Activated naive CD4-positive, alpha-beta T cell treated with anti-CD3 and anti-CD28 coated beads for 36 hours (primary cell): ENCODE data around the gene MEI4. TPM values are rescaled to one million over a fixed set of nuclear protein-coding genes. Genes with fewer than 3 reads are reported as not detected.

Experiments used
- CTCF ChIA-PET: fragments of 350-600 bp; sonication (Branson Sonifier 250); formaldehyde crosslinking; loops from one replicate; lab custom pipeline; 2021; ENCODE audit warnings: antibody characterized with exemption; lab: Charles Lee
- DNase-seq: peaks from one replicate; pipeline ENCODE4 v3.0.0-alpha.2; 2020
- H3K27ac Mint-ChIP-seq: one replicate; pipeline ENCODE4 v1.8.0; 2021; ENCODE audit warnings: mild to moderate bottlenecking, mixed read lengths
- H3K27me3 Mint-ChIP-seq: one replicate; pipeline ENCODE4 v1.8.0; 2021; ENCODE audit warnings: low read depth, mixed read lengths
- H3K36me3 Mint-ChIP-seq: one replicate; pipeline ENCODE4 v1.8.0; 2021; ENCODE audit warnings: low read depth, mixed read lengths
- H3K4me1 Mint-ChIP-seq: one replicate; pipeline ENCODE4 v1.8.0; 2021; ENCODE audit warnings: low read depth, mixed read lengths
- H3K4me3 Mint-ChIP-seq: one replicate; pipeline ENCODE4 v1.8.0; 2021; ENCODE audit warnings: mild to moderate bottlenecking, moderate library complexity, mixed read lengths
- H3K9me3 Mint-ChIP-seq: one replicate; pipeline ENCODE4 v1.8.0; 2021; ENCODE audit warnings: mixed read lengths
- intact Hi-C: fragments of 100-400 bp; cut with micrococcal nuclease; formaldehyde crosslinking; loops from one replicate; pipeline ENCODE4 v1.15.1; 2023
- total RNA-seq, 2 experiments: library from RNA; stranded (reverse); gene quantifications; one replicate each; pipeline ENCODE4 v1.2.3, GENCODE V29; 2021

The MEI4 gene
- not detected for total RNA-seq

GRCh38 chr6:77652739-77653138 lies at the start of gene MEI4:
Gene MEI4 (plus strand): TSS chr6:77653039. CDS start chr6:77690672, 37,633 bp downstream.
- no peak for DNase-seq
- no peak within 1 kb of the TSS for H3K4me3 Mint-ChIP-seq
- peaks cover 1% of the 10 kb centered on the region for H3K36me3 Mint-ChIP-seq
- CTCF ChIA-PET = no interaction called here
- intact Hi-C loops = no loop called here
- H3K27me3 Mint-ChIP-seq = peaks cover 20% of the 10 kb centered on the region
- no peak within 1 kb of the TSS for H3K27ac Mint-ChIP-seq
- no peaks in the 10 kb centered on the region for H3K4me1 Mint-ChIP-seq
- peaks cover 5% of the 10 kb centered on the region for H3K9me3 Mint-ChIP-seq

GRCh38 chr6:77604476-77604875 lies 48.4 kb upstream of the MEI4 start:
- DNase-seq = no peak
- CTCF ChIA-PET = no interaction called here
- peaks cover 3% of the 10 kb centered on the region for H3K9me3 Mint-ChIP-seq
- H3K36me3 Mint-ChIP-seq = no peaks in the 10 kb centered on the region
- H3K27ac Mint-ChIP-seq = no peak overlapping the region
- no peak overlapping the region for H3K4me3 Mint-ChIP-seq
- no peaks in the 10 kb centered on the region for H3K27me3 Mint-ChIP-seq
- no peaks in the 10 kb centered on the region for H3K4me1 Mint-ChIP-seq
- intact Hi-C loops = no loop called here

- DNase-seq = no peak
- Mint-ChIP-seq H3K36me3 (no peaks in the 10 kb centered on the region), H3K9me3 (peaks cover 4% of the 10 kb centered on the region), H3K27me3 (no peaks in the 10 kb centered on the region), H3K27ac (no peak overlapping the region), H3K4me1 (no peaks in the 10 kb centered on the region), H3K4me3 (no peak overlapping the region)
- CTCF ChIA-PET = no interaction called here
- intact Hi-C loops = no loop called here
These were observed 45.8 kb upstream of the MEI4 start for GRCh38 chr6:77607004-77607403.

DNA sequence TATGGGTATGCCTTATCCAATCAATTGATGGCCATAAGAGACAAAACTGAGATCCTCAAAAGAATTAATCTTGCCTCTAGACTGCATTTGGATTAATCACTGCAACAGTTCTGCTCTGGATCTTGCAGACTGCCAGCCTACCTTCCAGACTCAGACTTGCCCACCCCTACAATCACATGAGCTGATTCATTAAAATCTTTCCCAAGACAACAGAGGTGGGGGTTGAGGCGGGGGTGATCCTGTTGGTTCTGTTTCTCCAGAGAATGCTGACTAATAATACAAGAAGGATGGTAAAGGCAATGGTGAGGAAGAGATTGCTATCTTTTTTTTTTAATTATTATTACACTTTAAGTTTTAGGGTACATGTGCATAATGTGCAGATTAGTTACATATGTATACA lies 43.7 kb upstream of the MEI4 start:
- intact Hi-C loops = no loop called here
- H3K4me3 Mint-ChIP-seq = no peak overlapping the region
- no peaks in the 10 kb centered on the region for H3K4me1 Mint-ChIP-seq
- H3K9me3 Mint-ChIP-seq = peaks cover 4% of the 10 kb centered on the region
- DNase-seq = no peak
- H3K36me3 Mint-ChIP-seq = no peaks in the 10 kb centered on the region
- CTCF ChIA-PET = no interaction called here
- H3K27ac Mint-ChIP-seq = no peak overlapping the region
- H3K27me3 Mint-ChIP-seq = no peaks in the 10 kb centered on the region

DNA sequence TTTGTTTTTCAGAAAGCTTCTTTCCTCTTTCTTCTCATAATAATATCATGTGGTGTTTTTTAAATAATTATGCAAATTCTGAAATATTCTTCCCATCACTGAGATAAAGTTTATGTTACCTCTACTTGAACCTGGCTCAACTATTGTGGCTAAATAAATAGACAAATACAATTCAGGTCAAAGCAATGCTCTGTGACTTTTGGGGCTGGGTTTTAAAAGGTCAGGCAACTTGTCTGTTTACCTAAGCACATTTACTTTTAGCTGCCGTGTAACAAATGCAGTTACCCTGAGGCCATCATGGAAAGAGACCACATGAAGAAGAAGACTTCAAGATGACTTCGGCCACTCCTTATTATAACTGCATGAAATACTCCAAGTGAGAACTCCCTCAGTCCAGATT lies 33.7 kb upstream of the MEI4 start:
- Mint-ChIP-seq H3K36me3 (no peaks in the 10 kb centered on the region), H3K27ac (no peak overlapping the region), H3K4me1 (no peaks in the 10 kb centered on the region), H3K27me3 (no peaks in the 10 kb centered on the region), H3K9me3 (peaks cover 2% of the 10 kb centered on the region), H3K4me3 (no peak overlapping the region)
- no peak for DNase-seq
- intact Hi-C loops = no loop called here
- CTCF ChIA-PET = no interaction called here

- H3K9me3 Mint-ChIP-seq = peaks cover 2% of the 10 kb centered on the region
- intact Hi-C loops = no loop called here
- no peaks in the 10 kb centered on the region for H3K4me1 Mint-ChIP-seq
- H3K4me3 Mint-ChIP-seq = no peak overlapping the region
- no peaks in the 10 kb centered on the region for H3K36me3 Mint-ChIP-seq
- H3K27me3 Mint-ChIP-seq = no peaks in the 10 kb centered on the region
- peak; percentile 10 for DNase-seq
- no peak overlapping the region for H3K27ac Mint-ChIP-seq
- CTCF ChIA-PET = interaction anchor here (0.6 to 1.0 kb wide), 2 partner anchors 119 to 155 kb away, joined by 3 to 4 read pairs; no protein-coding TSS in a partner anchor
These were observed 32.5 kb upstream of the MEI4 start for GRCh38 chr6:77620278-77620882.

DNA sequence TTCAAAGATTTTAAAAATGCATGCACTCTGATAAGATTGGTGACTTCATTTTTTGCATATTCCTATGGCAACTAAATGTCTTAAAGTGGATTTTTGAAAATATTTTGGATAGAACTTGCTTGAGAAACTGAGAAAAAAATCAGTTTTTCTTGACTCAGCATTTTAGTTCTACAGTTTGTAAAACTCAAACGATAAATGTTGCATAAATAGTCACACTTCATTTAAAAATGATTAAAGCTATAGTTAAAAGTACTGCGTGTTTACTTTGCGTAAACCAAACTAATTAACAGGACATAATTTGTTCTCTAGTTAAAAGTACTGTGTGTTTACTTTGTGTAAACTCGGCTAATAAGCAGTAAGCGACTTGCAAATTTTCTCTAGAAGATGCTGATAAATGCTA lies 28.3 kb upstream of the MEI4 start:
- Mint-ChIP-seq H3K9me3 (peaks cover 2% of the 10 kb centered on the region), H3K27ac (no peak overlapping the region), H3K27me3 (no peaks in the 10 kb centered on the region), H3K4me1 (no peaks in the 10 kb centered on the region), H3K4me3 (no peak overlapping the region), H3K36me3 (no peaks in the 10 kb centered on the region)
- intact Hi-C loops = no loop called here
- CTCF ChIA-PET = no interaction called here
- DNase-seq = no peak

GRCh38 chr6:77626426-77626825 lies 26.4 kb upstream of the MEI4 start:
- intact Hi-C loops = no loop called here
- peaks cover 2% of the 10 kb centered on the region for H3K9me3 Mint-ChIP-seq

GRCh38 chr6:77630014-77630413 lies 22.8 kb upstream of the MEI4 start:
- no peak overlapping the region for H3K27ac Mint-ChIP-seq
- intact Hi-C loops = no loop called here
- H3K4me3 Mint-ChIP-seq = no peak overlapping the region
- peaks cover 2% of the 10 kb centered on the region for H3K9me3 Mint-ChIP-seq
- H3K36me3 Mint-ChIP-seq = no peaks in the 10 kb centered on the region
- CTCF ChIA-PET = interaction anchor here (0.7 kb wide), 1 partner anchor 1194 kb away, joined by 4 read pairs; no protein-coding TSS in a partner anchor
- no peak for DNase-seq
- H3K27me3 Mint-ChIP-seq = no peaks in the 10 kb centered on the region
- no peaks in the 10 kb centered on the region for H3K4me1 Mint-ChIP-seq

More at GRCh38 chr6:77626426-77626825, 26.4 kb upstream of the MEI4 start:
- Mint-ChIP-seq H3K27me3 (no peaks in the 10 kb centered on the region), H3K4me3 (no peak overlapping the region), H3K4me1 (no peaks in the 10 kb centered on the region), H3K27ac (no peak overlapping the region), H3K36me3 (no peaks in the 10 kb centered on the region)
- DNase-seq = no peak
- CTCF ChIA-PET = no interaction called here

DNA sequence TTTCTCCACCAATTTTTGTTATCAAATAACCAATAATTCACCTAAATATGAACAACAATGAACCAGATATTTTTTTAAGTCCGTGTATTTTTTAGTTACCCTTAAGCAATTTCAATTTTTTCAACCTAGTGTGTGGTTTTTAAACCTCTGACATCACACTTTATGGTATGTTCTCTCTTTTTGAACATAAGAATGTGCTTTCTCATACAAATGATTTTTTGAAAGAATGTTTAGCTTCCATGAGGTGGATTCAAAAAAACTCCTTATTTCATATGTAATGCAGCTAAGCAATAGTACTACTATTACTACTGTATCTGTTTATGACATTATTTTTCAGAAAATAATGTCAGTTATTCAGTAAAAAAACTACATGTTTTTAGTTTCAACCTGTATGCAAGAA lies 19.4 kb upstream of the MEI4 start:
- Mint-ChIP-seq H3K36me3 (no peaks in the 10 kb centered on the region), H3K27ac (no peak overlapping the region), H3K4me1 (no peaks in the 10 kb centered on the region), H3K27me3 (no peaks in the 10 kb centered on the region), H3K9me3 (peaks cover 2% of the 10 kb centered on the region), H3K4me3 (no peak overlapping the region)
- CTCF ChIA-PET = no interaction called here
- DNase-seq = no peak
- intact Hi-C loops = no loop called here

DNA sequence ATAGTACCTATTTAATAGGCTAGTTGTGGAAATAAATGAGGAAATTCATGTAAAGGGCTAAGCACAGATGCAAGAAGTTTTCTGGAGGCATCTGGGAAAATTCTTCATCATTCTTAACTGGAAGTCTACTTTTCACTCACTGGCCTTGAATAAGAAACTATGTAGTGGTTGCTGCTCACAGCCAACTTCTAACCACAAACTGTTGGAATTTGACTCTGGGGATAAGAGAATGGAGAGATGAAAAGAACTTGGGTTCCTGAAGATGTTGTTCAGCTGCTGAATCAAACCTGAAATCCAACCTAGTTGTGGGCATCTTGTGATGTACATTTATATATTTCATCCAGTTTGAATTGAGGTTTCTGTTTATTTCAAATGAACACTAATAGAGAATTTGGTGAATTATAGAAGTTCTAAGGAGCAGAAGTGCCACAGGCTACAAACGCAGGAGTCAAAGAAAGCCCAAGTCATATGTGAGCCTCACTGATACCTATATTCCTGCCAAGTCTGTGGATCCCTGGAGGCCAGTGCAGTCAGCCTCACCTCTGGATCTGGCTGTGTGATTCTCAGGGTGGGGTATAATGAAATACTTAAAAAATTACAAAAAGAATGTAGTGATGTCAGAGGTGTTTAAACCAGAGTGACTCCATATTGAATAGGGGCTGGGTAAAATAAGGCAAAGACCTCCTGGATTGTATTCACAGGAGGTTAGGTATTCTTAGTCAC lies 18.7 kb upstream of the MEI4 start:
- Mint-ChIP-seq H3K36me3 (no peaks in the 10 kb centered on the region), H3K27ac (no peak overlapping the region), H3K4me1 (no peaks in the 10 kb centered on the region), H3K27me3 (no peaks in the 10 kb centered on the region), H3K4me3 (no peak overlapping the region), H3K9me3 (no peaks in the 10 kb centered on the region)
- CTCF ChIA-PET = no interaction called here
- intact Hi-C loops = no loop called here
- no peak for DNase-seq

- H3K4me1 Mint-ChIP-seq = no peaks in the 10 kb centered on the region
- intact Hi-C loops = no loop called here
- no peak for DNase-seq
- H3K27me3 Mint-ChIP-seq = no peaks in the 10 kb centered on the region
- CTCF ChIA-PET = no interaction called here
- no peak overlapping the region for H3K4me3 Mint-ChIP-seq
- H3K9me3 Mint-ChIP-seq = no peaks in the 10 kb centered on the region
- H3K36me3 Mint-ChIP-seq = no peaks in the 10 kb centered on the region
- no peak overlapping the region for H3K27ac Mint-ChIP-seq
These were observed 14.6 kb upstream of the MEI4 start for GRCh38 chr6:77638129-77638830.
